Measurements from ENCODE around the gene CEP89. TPM values are rescaled to one million over a fixed set of nuclear protein-coding genes. Genes with fewer than 3 reads are reported as not detected.
"Not testable (repeated sequence)": the region's sequence is repeated elsewhere in the genome, so short reads cannot be mapped to it uniquely, and the experiment has no call there.

CEP89 gene
- total RNA-seq, 1 experiment from 2014 or later, result 27.6 TPM

DNA sequence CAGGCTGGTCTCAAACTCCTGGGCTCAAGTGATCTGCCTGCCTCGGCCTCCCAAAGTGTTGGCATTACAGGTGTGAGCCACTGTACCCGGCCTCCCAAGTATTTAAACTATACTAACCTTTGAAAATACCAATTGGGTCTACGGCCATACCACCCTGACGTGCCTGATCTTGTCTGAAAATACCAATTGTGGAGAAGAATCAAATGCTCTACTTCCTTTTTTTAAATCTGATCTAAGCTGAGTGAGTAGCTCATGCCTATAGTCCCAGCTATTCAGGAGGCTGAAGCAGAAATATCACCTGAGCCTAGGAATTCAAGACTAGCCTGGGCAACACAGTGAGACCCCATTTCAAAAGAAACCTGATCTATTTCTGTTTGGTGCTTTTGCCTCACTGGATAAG, 39.1 kb upstream of the CEP89 start:
- ATAC-seq; H3K9me3 ChIP-seq (ENCODE audit: control insufficient read depth in 1 of 2, insufficient read depth in 1 of 2, low read depth in 1 of 2, low read length in 2 of 2); H3K79me2 ChIP-seq (ENCODE audit: insufficient read depth, low read length); H3K27me3 ChIP-seq (ENCODE audit: insufficient read depth, low read length); H3K9ac ChIP-seq (ENCODE audit: low read length); H3K4me1 ChIP-seq (ENCODE audit: control insufficient read depth in 1 of 2, insufficient read depth in 2 of 2, low read length in 2 of 2); POLR2A ChIA-PET; BruUV-seq (replicated peaks); H3K27ac ChIP-seq (ENCODE audit: low read depth, low read length); H2AFZ ChIP-seq (ENCODE audit: low read depth, low read length, poor library complexity, severe bottlenecking); CTCF ChIA-PET; H3K4me3 ChIP-seq (replicated peaks in 1 of 2; ENCODE audit: low read depth in 1 of 2, low read length in 2 of 2); DNase-seq (ENCODE audit: low read depth, low spot score); intact Hi-C loops (cut with micrococcal nuclease); H3K9me2 ChIP-seq (ENCODE audit: insufficient read depth); H3K4me2 ChIP-seq (ENCODE audit: low read length); RAD21 ChIA-PET (ENCODE audit: low non-redundant PET in 1 of 2, low total read pairs in 2 of 2, uncharacterized antibody in 2 of 2, unreplicated experiment in 2 of 2); H4K20me1 ChIP-seq (ENCODE audit: insufficient read depth): not testable (repeated sequence)
- peaks cover 5 to 20% of the 10 kb centered on the region in 2 experiments; a peak in 3 of 4 replicates for H3K36me3 ChIP-seq (ENCODE audit: control insufficient read depth in 1 of 2, insufficient read depth in 2 of 2, low read length in 2 of 2)

DNA sequence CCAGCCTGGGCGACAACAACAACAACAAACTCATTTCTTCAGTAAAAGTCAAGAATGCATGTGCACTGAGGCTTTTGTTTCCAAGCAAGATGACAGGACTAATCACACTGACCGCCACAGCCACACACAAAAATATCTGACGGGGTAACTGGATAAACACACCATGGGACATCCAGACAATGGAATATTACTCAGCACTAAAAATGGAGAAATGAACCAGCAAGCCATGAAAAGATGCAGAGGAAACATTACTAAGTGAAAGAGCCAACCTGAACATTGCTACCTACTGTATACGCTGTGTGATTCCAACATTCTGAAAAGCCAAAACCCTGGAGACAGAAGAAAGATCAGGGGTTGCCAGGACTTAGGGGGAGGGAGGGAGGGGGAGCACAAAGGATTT, 37.0 kb upstream of the CEP89 start:
- ChIA-PET CTCF (no interaction called here), POLR2A (no interaction called here), RAD21 (ENCODE audit: low non-redundant PET in 1 of 2, low total read pairs in 2 of 2, uncharacterized antibody in 2 of 2, unreplicated experiment in 2 of 2) (no interaction called here)
- Histone ChIP-seq H3K4me3 (replicated peaks in 1 of 2; ENCODE audit: low read depth in 1 of 2, low read length in 2 of 2) (no peak overlapping the region), H3K9me2 (ENCODE audit: insufficient read depth) (no peaks in the 10 kb centered on the region), H3K27me3 (ENCODE audit: insufficient read depth, low read length) (no peaks in the 10 kb centered on the region), H3K9ac (ENCODE audit: low read length) (no peak overlapping the region), H3K4me1 (ENCODE audit: control insufficient read depth in 1 of 2, insufficient read depth in 2 of 2, low read length in 2 of 2) (peaks cover 0 to 13% of the 10 kb centered on the region in 2 experiments; a peak in 3 of 4 replicates), H3K27ac (ENCODE audit: low read depth, low read length) (no peak overlapping the region), H2AFZ (ENCODE audit: low read depth, low read length, poor library complexity, severe bottlenecking) (no peak overlapping the region), H4K20me1 (ENCODE audit: insufficient read depth) (no peaks in the 10 kb centered on the region), H3K36me3 (ENCODE audit: control insufficient read depth in 1 of 2, insufficient read depth in 2 of 2, low read length in 2 of 2) (peaks cover 5 to 20% of the 10 kb centered on the region in 2 experiments; a peak in 3 of 4 replicates), H3K9me3 (ENCODE audit: control insufficient read depth in 1 of 2, insufficient read depth in 1 of 2, low read depth in 1 of 2, low read length in 2 of 2) (no peaks in the 10 kb centered on the region), H3K79me2 (ENCODE audit: insufficient read depth, low read length) (no peaks in the 10 kb centered on the region), H3K4me2 (ENCODE audit: low read length) (no peak overlapping the region)
- DNase-seq (ENCODE audit: low read depth, low spot score) (no peak), ATAC-seq (no peak)
- BruUV-seq (replicated peaks), result no TSS peak
- intact Hi-C loops (cut with micrococcal nuclease), result no loop called here
- no peak for TF ChIP-seq SP1 (IDR thresholded peaks at IDR 0.05; ENCODE audit: low read depth)
- TF ChIP-seq, protein P1, sequence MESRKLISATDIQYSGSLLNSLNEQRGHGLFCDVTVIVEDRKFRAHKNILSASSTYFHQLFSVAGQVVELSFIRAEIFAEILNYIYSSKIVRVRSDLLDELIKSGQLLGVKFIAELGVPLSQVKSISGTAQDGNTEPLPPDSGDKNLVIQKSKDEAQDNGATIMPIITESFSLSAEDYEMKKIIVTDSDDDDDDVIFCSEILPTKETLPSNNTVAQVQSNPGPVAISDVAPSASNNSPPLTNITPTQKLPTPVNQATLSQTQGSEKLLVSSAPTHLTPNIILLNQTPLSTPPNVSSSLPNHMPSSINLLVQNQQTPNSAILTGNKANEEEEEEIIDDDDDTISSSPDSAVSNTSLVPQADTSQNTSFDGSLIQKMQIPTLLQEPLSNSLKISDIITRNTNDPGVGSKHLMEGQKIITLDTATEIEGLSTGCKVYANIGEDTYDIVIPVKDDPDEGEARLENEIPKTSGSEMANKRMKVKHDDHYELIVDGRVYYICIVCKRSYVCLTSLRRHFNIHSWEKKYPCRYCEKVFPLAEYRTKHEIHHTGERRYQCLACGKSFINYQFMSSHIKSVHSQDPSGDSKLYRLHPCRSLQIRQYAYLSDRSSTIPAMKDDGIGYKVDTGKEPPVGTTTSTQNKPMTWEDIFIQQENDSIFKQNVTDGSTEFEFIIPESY (IDR thresholded peaks at IDR 0.05; ENCODE audit: extremely low read depth, insufficient replicate concordance, low read length), result no peak
- TF ChIP-seq TCF7L2 (IDR thresholded peaks at IDR 0.05; ENCODE audit: borderline replicate concordance, extremely low read depth, insufficient read depth, insufficient read length), result no peak

Measured in HCT116 (cell line).